Measurements from ENCODE around the gene SLC6A17.

DNA sequence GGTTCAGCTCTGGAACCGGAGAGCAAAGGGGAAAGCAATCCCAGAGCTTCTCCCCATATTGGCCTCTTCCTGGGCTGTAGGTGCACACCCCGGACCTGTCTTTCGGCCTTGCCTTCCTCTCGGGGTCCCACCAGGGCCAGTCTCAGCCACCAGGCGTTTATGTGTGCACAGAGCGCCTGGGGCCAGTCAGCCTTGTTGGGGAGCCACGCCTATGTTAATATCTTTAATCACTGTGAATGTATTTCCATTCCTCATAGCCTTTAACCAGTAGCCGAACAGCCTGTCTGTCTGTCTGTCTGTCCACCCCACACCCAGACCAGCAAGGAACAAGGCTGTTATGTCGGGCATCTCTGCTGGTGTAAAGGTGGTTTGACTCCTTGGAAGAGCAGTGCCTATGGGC is 78.6 kb downstream of the SLC6A17 start:
- TF ChIP-seq, protein P1, sequence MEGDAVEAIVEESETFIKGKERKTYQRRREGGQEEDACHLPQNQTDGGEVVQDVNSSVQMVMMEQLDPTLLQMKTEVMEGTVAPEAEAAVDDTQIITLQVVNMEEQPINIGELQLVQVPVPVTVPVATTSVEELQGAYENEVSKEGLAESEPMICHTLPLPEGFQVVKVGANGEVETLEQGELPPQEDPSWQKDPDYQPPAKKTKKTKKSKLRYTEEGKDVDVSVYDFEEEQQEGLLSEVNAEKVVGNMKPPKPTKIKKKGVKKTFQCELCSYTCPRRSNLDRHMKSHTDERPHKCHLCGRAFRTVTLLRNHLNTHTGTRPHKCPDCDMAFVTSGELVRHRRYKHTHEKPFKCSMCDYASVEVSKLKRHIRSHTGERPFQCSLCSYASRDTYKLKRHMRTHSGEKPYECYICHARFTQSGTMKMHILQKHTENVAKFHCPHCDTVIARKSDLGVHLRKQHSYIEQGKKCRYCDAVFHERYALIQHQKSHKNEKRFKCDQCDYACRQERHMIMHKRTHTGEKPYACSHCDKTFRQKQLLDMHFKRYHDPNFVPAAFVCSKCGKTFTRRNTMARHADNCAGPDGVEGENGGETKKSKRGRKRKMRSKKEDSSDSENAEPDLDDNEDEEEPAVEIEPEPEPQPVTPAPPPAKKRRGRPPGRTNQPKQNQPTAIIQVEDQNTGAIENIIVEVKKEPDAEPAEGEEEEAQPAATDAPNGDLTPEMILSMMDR (IDR thresholded peaks at IDR 0.05), result no peak
- TF ChIP-seq POLR2A (IDR thresholded peaks at IDR 0.05), result no peak

Data from right lobe of liver (tissue), 4 donors.